Activated naive CD8-positive, alpha-beta T cell treated with anti-CD3 and anti-CD28 coated beads, Interleukin-2, amount 10 ng/mL, durations not matched to agents 7 days and 5 days (primary cell): ENCODE measurements around the gene HSPE1. TPM values are rescaled to one million over a fixed set of nuclear protein-coding genes. Genes with fewer than 3 reads are reported as not detected.
"Not testable (repeated sequence)": the region's sequence is repeated elsewhere in the genome, so short reads cannot be mapped to it uniquely, and the experiment has no call there.

Source experiments
- ATAC-seq: fragments of 150-1000 bp; cut with Tn5 transposase; one replicate; pipeline ENCODE4 v1.10.0; 2021; ENCODE audit warnings: low read depth, moderate library complexity
- POLR2A ChIA-PET: fragments of 350-600 bp; sonication (Branson Sonifier 250); formaldehyde crosslinking; loops from one replicate; lab custom pipeline; 2021; ENCODE audit warnings: antibody characterized with exemption; lab: Charles Lee
- DNase-seq: peaks from one replicate; pipeline ENCODE4 v3.0.0; 2021
- H3K27ac Mint-ChIP-seq: one replicate; pipeline ENCODE4 v1.8.0; 2022; ENCODE audit warnings: mild to moderate bottlenecking, mixed read lengths
- H3K27me3 Mint-ChIP-seq: one replicate; pipeline ENCODE4 v1.8.0; 2022; ENCODE audit warnings: mild to moderate bottlenecking, moderate library complexity, mixed read lengths
- H3K36me3 Mint-ChIP-seq: one replicate; pipeline ENCODE4 v1.8.0; 2021; ENCODE audit warnings: mild to moderate bottlenecking, mixed read lengths
- H3K4me1 Mint-ChIP-seq: one replicate; pipeline ENCODE4 v1.8.0; 2021; ENCODE audit warnings: mixed read lengths
- H3K4me3 Mint-ChIP-seq: one replicate; pipeline ENCODE4 v1.8.0; 2022; ENCODE audit warnings: mild to moderate bottlenecking, moderate library complexity, mixed read lengths
- H3K9me3 Mint-ChIP-seq: one replicate; pipeline ENCODE4 v1.8.0; 2021; ENCODE audit warnings: mixed read lengths
- total RNA-seq, 2 experiments: library from RNA; stranded (reverse); gene quantifications; one replicate each; pipeline ENCODE4 v1.2.3, GENCODE V29; 2021

The HSPE1 gene
- total RNA-seq, 2 experiments from 2014 or later = 92.1 to 94.3 TPM

GRCh38 chr2:197547163-197547900, 47.2 kb downstream of the HSPE1 start:
- H3K36me3 Mint-ChIP-seq = peaks cover 26% of the 10 kb centered on the region
- no peaks in the 10 kb centered on the region for H3K9me3 Mint-ChIP-seq
- peaks cover 2% of the 10 kb centered on the region for H3K4me1 Mint-ChIP-seq
- H3K27me3 Mint-ChIP-seq = no peaks in the 10 kb centered on the region
- no peak overlapping the region for H3K27ac Mint-ChIP-seq
- no peak overlapping the region for H3K4me3 Mint-ChIP-seq
- DNase-seq (no peak), ATAC-seq (no peak)
- POLR2A ChIA-PET = no interaction called here

DNA sequence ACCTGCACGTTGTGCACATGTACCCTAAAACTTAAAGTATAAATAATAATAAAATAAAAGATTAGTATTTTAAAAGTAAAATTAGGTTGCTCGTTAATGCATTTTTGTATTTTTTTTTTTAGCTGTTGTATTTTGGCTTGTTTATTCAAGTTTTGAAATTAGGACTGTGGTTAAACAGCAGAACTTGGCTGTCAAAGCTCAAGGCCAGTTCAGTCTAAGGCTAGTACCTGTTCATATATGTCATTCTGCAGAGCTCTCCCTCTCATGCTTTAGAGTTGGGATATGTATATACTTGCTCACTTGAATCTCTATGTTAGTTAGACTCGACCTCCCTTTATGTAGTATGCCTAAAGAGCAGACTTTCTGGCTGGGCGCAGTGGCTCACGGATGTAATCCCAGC, 48.4 kb downstream of the HSPE1 start:
- Mint-ChIP-seq H3K27me3 (no peaks in the 10 kb centered on the region), H3K9me3 (no peaks in the 10 kb centered on the region), H3K4me1 (peaks cover 2% of the 10 kb centered on the region), H3K4me3 (no peak overlapping the region), H3K36me3 (peaks cover 22% of the 10 kb centered on the region), H3K27ac (no peak overlapping the region)
- no peak for DNase-seq
- POLR2A ChIA-PET = no interaction called here
- ATAC-seq = no peak

DNA sequence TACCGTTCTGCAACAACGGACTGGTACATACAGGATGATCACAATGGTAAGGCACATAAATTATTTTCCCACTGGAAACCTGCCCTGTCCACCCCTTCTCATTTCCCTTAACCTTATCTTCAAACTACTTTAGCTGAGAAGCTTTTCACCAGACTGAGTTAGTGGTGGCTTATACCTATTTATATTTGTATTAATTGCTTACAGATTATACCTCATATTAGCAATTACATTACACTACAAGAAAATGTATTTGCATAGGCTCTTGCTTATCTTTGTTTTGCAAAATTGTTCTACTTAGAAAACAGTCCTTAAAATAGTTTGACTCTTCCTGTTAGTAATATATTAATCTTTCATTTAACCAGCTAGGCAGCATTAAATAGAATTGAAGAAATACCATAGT, 51.1 kb downstream of the HSPE1 start:
- ATAC-seq, H3K9me3 Mint-ChIP-seq, H3K4me1 Mint-ChIP-seq, POLR2A ChIA-PET, DNase-seq, H3K4me3 Mint-ChIP-seq, H3K27ac Mint-ChIP-seq, H3K27me3 Mint-ChIP-seq: not testable (repeated sequence)
- H3K36me3 Mint-ChIP-seq = peaks cover 24% of the 10 kb centered on the region

Other genes with a start within 250 kb of the HSPE1 start
- gene ANKRD44, start 189.6 kb upstream of the HSPE1 start, total RNA-seq = 100 to 1,000 TPM; 240 to 243 TPM
- gene SF3B1, start 65.4 kb upstream of the HSPE1 start, total RNA-seq = 100 to 1,000 TPM; 388 to 392 TPM
- 10 to 100 TPM; 24.8 to 25.2 TPM for gene COQ10B, start 46.8 kb upstream of the HSPE1 start, total RNA-seq
- 100 to 1,000 TPM; 190 to 195 TPM for gene HSPD1, start 539 bp upstream of the HSPE1 start, total RNA-seq
- 10 to 100 TPM; 17.2 to 18.1 TPM for gene MOB4, start 15.7 kb downstream of the HSPE1 start, total RNA-seq
- under 1 TPM; 0.08 to 0.88 TPM for gene RFTN2, start 175.2 kb downstream of the HSPE1 start, total RNA-seq
- 10 to 100 TPM; 13.7 to 16.0 TPM for gene MARS2, start 205.0 kb downstream of the HSPE1 start, total RNA-seq